IMR-90 (cell line): ENCODE results near the gene SLC22A5. TPM values are rescaled to one million over a fixed set of nuclear protein-coding genes. Genes with fewer than 3 reads are reported as not detected.

Experiments
- ATAC-seq: fragments of 200-7000 bp; cut with Tn5 transposase; 2 replicates; pipeline ENCODE4 v1.9.1; 2020; ENCODE audit warnings: low read depth, mild to moderate bottlenecking, moderate library complexity
- BruUV-seq: library from RNA; stranded (reverse); fragments of 400-500 nt; replicated peaks from 2 replicates; lab custom pipeline; 2021; lab: Mats Ljungman, UMichigan
- CTCF ChIA-PET: fragments of 300-600 bp; formaldehyde crosslinking; extraction: SDS; loops from one replicate; lab custom pipeline; 2021; ENCODE audit warnings: antibody characterized with exemption; lab: Yijun Ruan, JAX
- POLR2A ChIA-PET: fragments of 300-600 bp; sonication (Branson Sonifier 250); formaldehyde crosslinking; loops from one replicate; lab custom pipeline; 2022; ENCODE audit warnings: antibody characterized with exemption; ENCODE audit not compliant: unreplicated experiment; lab: Charles Lee
- DNase-seq: peaks from one replicate; pipeline ENCODE4 v3.0.0; 2013
- H2AFZ ChIP-seq: replicated peaks from 2 replicates; pipeline ENCODE3; 2013; ENCODE audit warnings: low read length, mild to moderate bottlenecking; ENCODE audit not compliant: poor library complexity
- H2AK5ac ChIP-seq: 2 replicates; pipeline ENCODE4 v1.6.1; 2013; ENCODE audit warnings: low read depth, low read length, inconsistent platforms
- H2AK9ac ChIP-seq: replicated peaks from 2 replicates; pipeline ENCODE3; 2013; ENCODE audit warnings: mild to moderate bottlenecking, low read depth, low read length, moderate library complexity; ENCODE audit not compliant: poor library complexity
- H2BK120ac ChIP-seq: 2 replicates; pipeline ENCODE4 v1.6.1; 2013; ENCODE audit warnings: low read depth, low read length, inconsistent platforms
- H2BK15ac ChIP-seq: 3 replicates; pipeline ENCODE4 v1.6.1; 2013; ENCODE audit warnings: low read depth, low read length, inconsistent platforms
- H2BK20ac ChIP-seq: 2 replicates; pipeline ENCODE4 v1.6.1; 2013; ENCODE audit warnings: low read depth, mild to moderate bottlenecking, inconsistent platforms, low read length, moderate library complexity
- H2BK5ac ChIP-seq: 2 replicates; pipeline ENCODE4 v1.6.1; 2013; ENCODE audit warnings: mild to moderate bottlenecking, low read depth, low read length, inconsistent platforms; ENCODE audit not compliant: poor library complexity, severe bottlenecking
- H3K14ac ChIP-seq: replicated peaks from 2 replicates; pipeline ENCODE4 v1.6.1; 2013; ENCODE audit warnings: low read depth, low read length, inconsistent platforms
- H3K18ac ChIP-seq: 2 replicates; pipeline ENCODE4 v1.6.1; 2013; ENCODE audit warnings: low read depth, low read length, control low read depth
- H3K23ac ChIP-seq: 2 replicates; pipeline ENCODE4 v1.6.1; 2013; ENCODE audit warnings: low read depth, low read length, inconsistent platforms
- H3K27ac ChIP-seq: 2 replicates; pipeline ENCODE4 v1.5.1; 2013; ENCODE audit warnings: mild to moderate bottlenecking, control low read depth, low read length; ENCODE audit not compliant: insufficient read depth
- H3K27me3 ChIP-seq: 2 replicates; pipeline ENCODE4 v1.6.1; 2013; ENCODE audit warnings: low read length; ENCODE audit not compliant: control insufficient read depth, insufficient read depth
- H3K36me3 ChIP-seq: 2 replicates; pipeline ENCODE4 v1.6.1; 2013; ENCODE audit warnings: low read length, mixed read lengths; ENCODE audit not compliant: control insufficient read depth, insufficient read depth
- H3K4ac ChIP-seq: 2 replicates; pipeline ENCODE4 v1.6.1; 2013; ENCODE audit warnings: low read depth, low read length, inconsistent platforms
- H3K4me1 ChIP-seq: 2 replicates; pipeline ENCODE4 v1.6.1; 2013; ENCODE audit warnings: low read length, mixed read lengths; ENCODE audit not compliant: control insufficient read depth, insufficient read depth
- H3K4me2 ChIP-seq: 2 replicates; pipeline ENCODE4 v1.6.1; 2013; ENCODE audit warnings: low read depth, mild to moderate bottlenecking, control low read depth, low read length, moderate library complexity
- H3K4me3 ChIP-seq: 2 replicates; pipeline ENCODE4 v1.5.1; 2013; ENCODE audit warnings: low read depth, mild to moderate bottlenecking, control low read depth, low read length, moderate library complexity; ENCODE audit not compliant: insufficient read depth
- H3K56ac ChIP-seq: 2 replicates; pipeline ENCODE4 v1.6.1; 2013; ENCODE audit warnings: low read length, inconsistent platforms; ENCODE audit not compliant: insufficient read depth; ENCODE audit errors: extremely low read depth
- H3K79me1 ChIP-seq, 2 experiments: 2 replicates each; pipeline ENCODE4 v1.6.1; 2013; ENCODE audit warnings: low read length in 2 of 2, inconsistent platforms in 1 of 2, low read depth in 1 of 2
- H3K9ac ChIP-seq: 2 replicates; pipeline ENCODE4 v1.6.1; 2013; ENCODE audit warnings: low read depth, low read length, control low read depth
- H3K9me1 ChIP-seq: 2 replicates; pipeline ENCODE4 v1.6.1; 2013; ENCODE audit warnings: low read length, inconsistent platforms; ENCODE audit not compliant: insufficient read depth
- H3K9me3 ChIP-seq: 2 replicates; pipeline ENCODE4 v1.6.1; 2013; ENCODE audit warnings: low read length; ENCODE audit not compliant: control insufficient read depth, insufficient read depth
- H4K20me1 ChIP-seq: 2 replicates; pipeline ENCODE4 v1.6.1; 2013; ENCODE audit warnings: low read length, inconsistent platforms; ENCODE audit not compliant: insufficient read depth
- H4K5ac ChIP-seq: 2 replicates; pipeline ENCODE4 v1.6.1; 2013; ENCODE audit warnings: mild to moderate bottlenecking, low read depth, low read length, control low read depth
- H4K8ac ChIP-seq, 2 experiments: 2 replicates each; pipeline ENCODE4 v1.6.1; 2013; ENCODE audit warnings: low read depth in 2 of 2, low read length in 2 of 2, control low read depth in 1 of 2, inconsistent platforms in 1 of 2
- H4K91ac ChIP-seq: 2 replicates; pipeline ENCODE4 v1.6.1; 2013; ENCODE audit warnings: low read depth, low read length, inconsistent platforms; ENCODE audit not compliant: insufficient read depth
- CHD1 ChIP-seq: IDR thresholded peaks from 2 replicates; pipeline ENCODE4 v1.6.1; 2012; ENCODE audit warnings: low read depth, low read length, improper control_type of control experiment
- FOS ChIP-seq: fragments of 150-350 bp; IDR thresholded peaks from 2 replicates; pipeline ENCODE4 v1.6.1; 2016; ENCODE audit warnings: low read depth, low read length
- MAZ ChIP-seq: IDR thresholded peaks from 2 replicates; pipeline ENCODE4 v1.6.1; 2012; ENCODE audit warnings: low read depth, mild to moderate bottlenecking, low read length, improper control_type of control experiment, moderate library complexity, borderline replicate concordance
- WGBS, 2 experiments: methylation state at CpG; one replicate each; pipeline versions ENCODE4 v1.1.5 to v1.1.7; 2013; ENCODE audit warnings: missing lambda C conversion rate in 2 of 2; ENCODE audit not compliant: insufficient read length in 1 of 2; ENCODE audit errors: extremely low coverage in 2 of 2; 5-methylcytosine and 5-hydroxymethylcytosine counted together
- dilution Hi-C: fragments of 300-500 bp; cut with HindIII; formaldehyde crosslinking; loops from one replicate; pipeline ENCODE4 v1.14.3; 2018; ENCODE audit warnings: low sequenced_read_pairs; ENCODE audit not compliant: unreplicated experiment
- in situ Hi-C: fragments of 300-500 bp; cut with MboI; formaldehyde crosslinking; loops from 3 replicates; pipeline ENCODE4 v1.14.3; 2019; ENCODE audit warnings: low sequenced_read_pairs, inconsistent platforms, mixed read lengths
- intact Hi-C: fragments of 100-400 bp; cut with micrococcal nuclease; formaldehyde crosslinking; loops from 2 replicates; pipeline ENCODE4 v1.10.0; 2022
- polyA plus RNA-seq, 3 experiments: library from polyadenylated mRNA; depleted of rRNA; stranded (reverse); fragments of >200 nt; gene quantifications; 2 replicates each; pipeline ENCODE4 v1.2.3, GENCODE V29; 2012; ENCODE audit warnings: low replicate concordance in 1 of 3
- total RNA-seq: library from RNA; depleted of rRNA; stranded (reverse); fragments of >200 nt; gene quantifications from 2 replicates; pipeline ENCODE4 v1.2.3, GENCODE V29; 2012

Gene SLC22A5
- total and polyA plus RNA-seq, 2 of the 4 experiments (the other 2 are of a cell fraction), result 6.1 to 7.1 TPM

- Histone ChIP-seq H3K4ac (peak overlapping the region; percentile 65), H3K79me1 (peaks cover 16 to 61% of the 10 kb centered on the region in 2 experiments; a peak in 3 of 4 replicates), H4K91ac (peak overlapping the region; percentile 63), H3K27me3 (no peaks in the 10 kb centered on the region), H3K9me3 (no peaks in the 10 kb centered on the region), H3K4me1 (peaks cover 40% of the 10 kb centered on the region), H3K23ac (peak overlapping the region; percentile 12; the same call in 1 of the 2 replicates), H2AFZ (no peak overlapping the region), H3K18ac (peak overlapping the region; percentile 9; the same call in 1 of the 2 replicates), H3K27ac (no peak overlapping the region), H2BK5ac (peak overlapping the region; percentile 50), H3K4me3 (no peak overlapping the region), H2AK9ac (no peak overlapping the region), H3K9ac (no peak overlapping the region), H2BK20ac (peak overlapping the region; percentile 93), H2BK120ac (peak overlapping the region; percentile 88), H3K4me2 (peak overlapping the region; percentile 30; the same call in 1 of the 2 replicates), H2BK15ac (peak overlapping the region; percentile 61; the same call in 2 of the 3 replicates), H4K8ac (peak overlapping the region in 1 of 2 experiments; percentile 14; a peak in 1 of 4 replicates), H3K56ac (no peak overlapping the region), H3K9me1 (peaks cover 35% of the 10 kb centered on the region), H4K20me1 (no peaks in the 10 kb centered on the region; the same call in 1 of the 2 replicates), H3K36me3 (no peaks in the 10 kb centered on the region), H2AK5ac (peak overlapping the region; percentile 67), H3K14ac (peak overlapping the region; percentile 80), H4K5ac (no peak overlapping the region; the same call in 1 of the 2 replicates)
- no peak for TF ChIP-seq FOS
- no peak for TF ChIP-seq CHD1
- no peak for TF ChIP-seq MAZ
- ATAC-seq, result no peak
- intact Hi-C loops, result no loop called here
- no peak for DNase-seq
- 73% methylated on average over 2 of the region's 6 CpGs; no CpG with 5 or more reads in 1 of the 2 experiments for WGBS, 2 experiments
- ChIA-PET POLR2A (no interaction called here), CTCF (interaction anchor here (0.9 to 1.9 kb wide), 2 partner anchors 9 to 10 kb away, joined by 3 to 5 read pairs; no protein-coding TSS in a partner anchor)
- dilution Hi-C loops, result no loop called here
- no TSS peak for BruUV-seq
- in situ Hi-C loops, result no loop called here
These were observed 60.2 kb downstream of the SLC22A5 start for GRCh38 chr5:132429463-132430440.
